H54 (cell line): ENCODE data around the gene TEAD1.

Experiments
- DNase-seq: peaks from one replicate; pipeline ENCODE4 v3.0.0; 2011; ENCODE audit warnings: low spot score, mixed read lengths; ENCODE audit not compliant: insufficient read length
- FAIRE-seq: peaks from 3 replicates; lab custom pipeline; 2011; peaks lifted over from hg19 to GRCh38; lab: Jason Lieb, UNC
- POLR2A ChIP-seq: IDR thresholded peaks from 2 replicates; pipeline ENCODE4 v1.6.1; 2011; ENCODE audit warnings: low read depth, mild to moderate bottlenecking, low read length

Gene TEAD1

GRCh38 chr11:12979928-12980689, 305.9 kb downstream of the TEAD1 start:
- FAIRE-seq: no peak
- no peak for TF ChIP-seq POLR2A
- DNase-seq: no peak

GRCh38 chr11:12981676-12982522, 307.7 kb downstream of the TEAD1 start:
- no peak for TF ChIP-seq POLR2A
- DNase-seq: no peak

GRCh38 chr11:12983336-12983735, 309.1 kb downstream of the TEAD1 start:
- FAIRE-seq (no peak), DNase-seq (no peak)
- no peak for TF ChIP-seq POLR2A

More at GRCh38 chr11:12981676-12982522, 307.7 kb downstream of the TEAD1 start:
- FAIRE-seq: no peak

- DNase-seq (no peak), FAIRE-seq (no peak)
- no peak for TF ChIP-seq POLR2A
Measured at GRCh38 chr11:12986194-12986898, 312.1 kb downstream of the TEAD1 start.

- no peak for DNase-seq
- no peak for TF ChIP-seq POLR2A
- no peak for FAIRE-seq
Measured at GRCh38 chr11:12989428-12990161, 315.4 kb downstream of the TEAD1 start.

GRCh38 chr11:12990162-12990480, 315.9 kb downstream of the TEAD1 start:
- FAIRE-seq (no peak), DNase-seq (no peak)
- no peak for TF ChIP-seq POLR2A

GRCh38 chr11:12991426-12991825, 317.2 kb downstream of the TEAD1 start:
- FAIRE-seq (no peak), DNase-seq (no peak)
- no peak for TF ChIP-seq POLR2A

- DNase-seq: no peak
- no peak for FAIRE-seq
- TF ChIP-seq POLR2A: no peak
Measured at GRCh38 chr11:12993626-12994025, 319.4 kb downstream of the TEAD1 start.
